Measurements from ENCODE around the gene MUC2.

Gene MUC2

GRCh38 chr11:1074244-1075221 is at the start of gene MUC2:
MUC2 (plus strand) TSS chr11:1074874.
- no peak for FAIRE-seq

GRCh38 chr11:1025410-1026162 is 49.1 kb upstream of the MUC2 start:
- FAIRE-seq: no peak

GRCh38 chr11:1026163-1026450 is 48.6 kb upstream of the MUC2 start:
- no peak for FAIRE-seq

- no peak for FAIRE-seq
Measured at GRCh38 chr11:1026641-1027482, 47.8 kb upstream of the MUC2 start.

- no peak for FAIRE-seq
Measured at GRCh38 chr11:1027483-1028290, 47.0 kb upstream of the MUC2 start.

- no peak for FAIRE-seq
Measured at GRCh38 chr11:1028291-1028540, 46.5 kb upstream of the MUC2 start.

GRCh38 chr11:1028616-1029015 is 46.1 kb upstream of the MUC2 start:
- no peak for FAIRE-seq

- FAIRE-seq: no peak
Measured at GRCh38 chr11:1029051-1029450, 45.6 kb upstream of the MUC2 start.

GRCh38 chr11:1029654-1030053 is 45.0 kb upstream of the MUC2 start:
- FAIRE-seq: no peak

GRCh38 chr11:1030086-1030485 is 44.6 kb upstream of the MUC2 start:
- no peak for FAIRE-seq

- no peak for FAIRE-seq
Measured at GRCh38 chr11:1030556-1030955, 44.1 kb upstream of the MUC2 start.

GRCh38 chr11:1031121-1031899 is 43.4 kb upstream of the MUC2 start:
- no peak for FAIRE-seq

GRCh38 chr11:1032310-1032891 is 42.3 kb upstream of the MUC2 start:
- no peak for FAIRE-seq

- FAIRE-seq: no peak
Measured at GRCh38 chr11:1033016-1033798, 41.5 kb upstream of the MUC2 start.

- no peak for FAIRE-seq
Measured at GRCh38 chr11:1034001-1034400, 40.7 kb upstream of the MUC2 start.

- no peak for FAIRE-seq
Measured at GRCh38 chr11:1034456-1035295, 40.0 kb upstream of the MUC2 start.

GRCh38 chr11:1035577-1036283 is 38.9 kb upstream of the MUC2 start:
- no peak for FAIRE-seq

GRCh38 chr11:1036303-1036923 is 38.3 kb upstream of the MUC2 start, which contains the start of gene MUC6:
MUC6 (minus strand) TSS chr11:1036718; CDS start chr11:1036655, 63 bp downstream.
- no peak for FAIRE-seq

Measured in islet of Langerhans (tissue), 1 donor.